ENCODE measurements around the gene TUBA3D.
"Not testable (repeated sequence)": the region's sequence is repeated elsewhere in the genome, so short reads cannot be mapped to it uniquely, and the experiment has no call there.

- not testable (repeated sequence) for TF ChIP-seq CTCF (IDR thresholded peaks at IDR 0.05); CHD2 (IDR thresholded peaks at IDR 0.05; ENCODE audit: low read length, partially characterized antibody); EZH2phosphoT487 (IDR thresholded peaks at IDR 0.05; ENCODE audit: borderline replicate concordance, low read depth); YY1 (IDR thresholded peaks at IDR 0.05; ENCODE audit: low read depth); NFIC (IDR thresholded peaks at IDR 0.05; ENCODE audit: borderline replicate concordance)
- TF ChIP-seq, protein P1, sequence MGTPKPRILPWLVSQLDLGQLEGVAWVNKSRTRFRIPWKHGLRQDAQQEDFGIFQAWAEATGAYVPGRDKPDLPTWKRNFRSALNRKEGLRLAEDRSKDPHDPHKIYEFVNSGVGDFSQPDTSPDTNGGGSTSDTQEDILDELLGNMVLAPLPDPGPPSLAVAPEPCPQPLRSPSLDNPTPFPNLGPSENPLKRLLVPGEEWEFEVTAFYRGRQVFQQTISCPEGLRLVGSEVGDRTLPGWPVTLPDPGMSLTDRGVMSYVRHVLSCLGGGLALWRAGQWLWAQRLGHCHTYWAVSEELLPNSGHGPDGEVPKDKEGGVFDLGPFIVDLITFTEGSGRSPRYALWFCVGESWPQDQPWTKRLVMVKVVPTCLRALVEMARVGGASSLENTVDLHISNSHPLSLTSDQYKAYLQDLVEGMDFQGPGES (IDR thresholded peaks at IDR 0.05; ENCODE audit: low read depth, low read length): not testable (repeated sequence)
Observed at GRCh38 chr2:131467722-131468121, 8.2 kb upstream of the TUBA3D start.

Measured in SK-N-SH (cell line).